ENCODE data around the gene ANKS3.

- TF ChIP-seq, protein P1, sequence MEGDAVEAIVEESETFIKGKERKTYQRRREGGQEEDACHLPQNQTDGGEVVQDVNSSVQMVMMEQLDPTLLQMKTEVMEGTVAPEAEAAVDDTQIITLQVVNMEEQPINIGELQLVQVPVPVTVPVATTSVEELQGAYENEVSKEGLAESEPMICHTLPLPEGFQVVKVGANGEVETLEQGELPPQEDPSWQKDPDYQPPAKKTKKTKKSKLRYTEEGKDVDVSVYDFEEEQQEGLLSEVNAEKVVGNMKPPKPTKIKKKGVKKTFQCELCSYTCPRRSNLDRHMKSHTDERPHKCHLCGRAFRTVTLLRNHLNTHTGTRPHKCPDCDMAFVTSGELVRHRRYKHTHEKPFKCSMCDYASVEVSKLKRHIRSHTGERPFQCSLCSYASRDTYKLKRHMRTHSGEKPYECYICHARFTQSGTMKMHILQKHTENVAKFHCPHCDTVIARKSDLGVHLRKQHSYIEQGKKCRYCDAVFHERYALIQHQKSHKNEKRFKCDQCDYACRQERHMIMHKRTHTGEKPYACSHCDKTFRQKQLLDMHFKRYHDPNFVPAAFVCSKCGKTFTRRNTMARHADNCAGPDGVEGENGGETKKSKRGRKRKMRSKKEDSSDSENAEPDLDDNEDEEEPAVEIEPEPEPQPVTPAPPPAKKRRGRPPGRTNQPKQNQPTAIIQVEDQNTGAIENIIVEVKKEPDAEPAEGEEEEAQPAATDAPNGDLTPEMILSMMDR (tag by site-specific recombination; IDR thresholded peaks at IDR 0.05), result no peak
- TF ChIP-seq, protein P2, sequence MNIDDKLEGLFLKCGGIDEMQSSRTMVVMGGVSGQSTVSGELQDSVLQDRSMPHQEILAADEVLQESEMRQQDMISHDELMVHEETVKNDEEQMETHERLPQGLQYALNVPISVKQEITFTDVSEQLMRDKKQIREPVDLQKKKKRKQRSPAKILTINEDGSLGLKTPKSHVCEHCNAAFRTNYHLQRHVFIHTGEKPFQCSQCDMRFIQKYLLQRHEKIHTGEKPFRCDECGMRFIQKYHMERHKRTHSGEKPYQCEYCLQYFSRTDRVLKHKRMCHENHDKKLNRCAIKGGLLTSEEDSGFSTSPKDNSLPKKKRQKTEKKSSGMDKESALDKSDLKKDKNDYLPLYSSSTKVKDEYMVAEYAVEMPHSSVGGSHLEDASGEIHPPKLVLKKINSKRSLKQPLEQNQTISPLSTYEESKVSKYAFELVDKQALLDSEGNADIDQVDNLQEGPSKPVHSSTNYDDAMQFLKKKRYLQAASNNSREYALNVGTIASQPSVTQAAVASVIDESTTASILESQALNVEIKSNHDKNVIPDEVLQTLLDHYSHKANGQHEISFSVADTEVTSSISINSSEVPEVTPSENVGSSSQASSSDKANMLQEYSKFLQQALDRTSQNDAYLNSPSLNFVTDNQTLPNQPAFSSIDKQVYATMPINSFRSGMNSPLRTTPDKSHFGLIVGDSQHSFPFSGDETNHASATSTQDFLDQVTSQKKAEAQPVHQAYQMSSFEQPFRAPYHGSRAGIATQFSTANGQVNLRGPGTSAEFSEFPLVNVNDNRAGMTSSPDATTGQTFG (tag by site-specific recombination; IDR thresholded peaks at IDR 0.05; ENCODE audit: borderline replicate concordance), result no peak
- no peak for TF ChIP-seq ZSCAN16 (tag by site-specific recombination; IDR thresholded peaks at IDR 0.05)
- TF ChIP-seq ZBTB49 (tag by site-specific recombination; IDR thresholded peaks at IDR 0.05; ENCODE audit: low read depth), result no peak
- no peak for TF ChIP-seq SETDB1 (IDR thresholded peaks at IDR 0.05; ENCODE audit: insufficient read length, low read length)
- 0 out of 2 replicates have a peak, but pooled peaks have one; percentile 29 for TF ChIP-seq ZFP37 (tag by site-specific recombination; IDR thresholded peaks at IDR 0.05)
- no peak for TF ChIP-seq ZNF777 (tag by site-specific recombination; IDR thresholded peaks at IDR 0.05; ENCODE audit: borderline replicate concordance)
- TF ChIP-seq REST (tag by site-specific recombination; IDR thresholded peaks at IDR 0.05), result no peak
- TF ChIP-seq ZNF274 (IDR thresholded peaks at IDR 0.05; ENCODE audit: low read length), result no peak
- no peak for TF ChIP-seq ZNF274 (tag by site-specific recombination; IDR thresholded peaks at IDR 0.05; ENCODE audit: borderline replicate concordance)
- TF ChIP-seq ZFP41 (tag by site-specific recombination; IDR thresholded peaks at IDR 0.05; ENCODE audit: borderline replicate concordance), result no peak
- TF ChIP-seq ZNF121 (tag by site-specific recombination; IDR thresholded peaks at IDR 0.05), result no peak
These were observed 35.2 kb upstream of the ANKS3 start for GRCh38 chr16:4769306-4769638.
